Measurements from ENCODE around the gene SNORC.
A peak's percentile ranks its signal among the peaks of the same experiment; 100 is the strongest.

The SNORC gene

DNA sequence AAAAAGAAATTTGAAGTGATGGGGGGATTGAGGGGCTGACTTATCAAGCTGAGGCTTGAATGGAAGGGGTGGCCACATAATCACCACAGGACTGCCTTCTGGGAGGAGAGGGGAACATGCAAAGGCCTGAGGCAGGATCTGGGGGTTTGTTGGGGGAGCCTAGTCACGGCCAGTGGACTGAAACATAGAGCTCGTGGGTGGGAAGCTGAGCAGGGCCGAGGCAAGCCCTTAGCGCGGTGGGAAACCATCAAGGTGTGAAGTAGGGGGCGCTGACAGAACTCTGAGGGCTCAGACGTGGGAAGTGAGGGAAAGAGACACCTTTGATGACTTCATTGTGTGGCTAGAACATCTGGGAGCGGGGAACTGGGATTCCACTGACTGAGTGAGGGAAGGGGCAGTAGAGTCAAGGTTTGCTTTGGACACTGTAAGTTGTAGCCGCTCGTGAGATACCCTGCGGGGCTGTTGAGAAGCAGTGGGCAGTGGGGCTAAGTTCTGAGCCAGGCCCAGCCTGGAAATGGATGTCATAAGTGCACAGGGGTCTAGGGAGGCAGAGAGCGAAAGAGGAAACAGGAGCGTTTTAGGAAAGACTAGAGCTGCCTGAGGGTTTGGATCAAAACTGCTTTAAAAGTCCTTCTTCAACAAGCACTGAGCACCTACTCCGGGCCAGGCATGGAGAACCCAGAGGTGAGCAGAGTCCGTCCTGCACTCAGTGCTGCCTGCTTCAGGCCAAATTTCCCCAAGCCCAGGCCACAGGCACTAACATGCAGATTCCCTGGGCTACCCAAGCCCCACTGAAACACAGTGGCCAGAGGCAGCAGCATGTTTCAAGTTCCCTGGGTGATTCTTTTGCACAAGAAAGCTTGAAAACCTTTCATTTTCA is 686 bp upstream of the SNORC start:
- no peak for DNase-seq (ENCODE audit: low spot score)

DNA sequence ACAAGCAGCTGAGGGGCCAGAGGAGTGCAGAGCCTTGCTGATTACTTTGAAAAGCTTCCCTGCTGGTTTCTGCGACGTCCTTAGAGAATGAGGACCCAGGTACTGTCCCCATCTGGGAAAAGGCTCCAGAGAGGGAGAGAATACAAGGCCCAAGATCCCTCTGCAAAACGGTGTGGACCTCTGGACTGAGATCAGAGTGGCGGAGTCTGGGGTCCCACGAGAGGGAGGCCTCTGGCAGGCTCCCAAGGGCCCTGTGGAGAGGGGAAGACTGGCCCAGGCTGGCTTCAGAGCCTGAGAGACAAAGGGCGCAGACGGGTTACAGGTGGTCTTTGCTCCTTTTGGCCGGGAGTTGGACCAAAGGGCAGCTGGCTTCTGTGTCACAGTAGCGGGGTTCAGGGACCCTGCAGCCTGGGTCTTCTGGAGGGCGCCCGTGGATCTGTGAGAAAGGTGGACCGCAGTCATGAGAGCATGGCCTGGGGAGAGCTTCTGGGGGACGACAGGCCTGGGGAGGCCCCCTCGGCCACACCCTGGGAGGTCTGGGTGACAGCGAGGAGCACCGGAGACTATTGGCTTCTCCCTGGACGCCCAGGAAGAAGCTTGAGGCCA is 805 bp downstream of the SNORC start:
- DNase-seq (ENCODE audit: low spot score) = no peak

DNA sequence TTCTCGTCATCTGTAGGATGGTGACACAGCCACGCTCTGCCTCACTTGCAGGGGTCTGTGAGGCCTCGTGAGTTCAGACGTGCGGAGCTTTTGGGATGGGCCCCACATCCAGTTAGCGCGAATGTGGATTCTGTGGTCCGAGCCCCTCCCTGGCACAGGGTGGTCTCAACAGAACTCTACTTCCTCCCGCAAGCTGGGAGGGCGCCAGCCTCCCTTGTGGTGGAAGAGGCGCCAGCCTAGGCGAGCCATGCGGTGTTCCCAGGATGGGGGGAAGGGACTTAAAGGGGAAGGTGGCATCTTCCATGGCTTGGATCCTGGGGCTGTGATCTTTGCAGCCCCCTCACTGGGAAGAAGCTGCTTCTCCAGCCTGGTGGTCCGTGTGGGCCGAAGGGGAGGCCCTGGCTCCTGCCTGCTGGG is 1.4 kb downstream of the SNORC start:
- DNase-seq (ENCODE audit: low spot score) = no peak

DNA sequence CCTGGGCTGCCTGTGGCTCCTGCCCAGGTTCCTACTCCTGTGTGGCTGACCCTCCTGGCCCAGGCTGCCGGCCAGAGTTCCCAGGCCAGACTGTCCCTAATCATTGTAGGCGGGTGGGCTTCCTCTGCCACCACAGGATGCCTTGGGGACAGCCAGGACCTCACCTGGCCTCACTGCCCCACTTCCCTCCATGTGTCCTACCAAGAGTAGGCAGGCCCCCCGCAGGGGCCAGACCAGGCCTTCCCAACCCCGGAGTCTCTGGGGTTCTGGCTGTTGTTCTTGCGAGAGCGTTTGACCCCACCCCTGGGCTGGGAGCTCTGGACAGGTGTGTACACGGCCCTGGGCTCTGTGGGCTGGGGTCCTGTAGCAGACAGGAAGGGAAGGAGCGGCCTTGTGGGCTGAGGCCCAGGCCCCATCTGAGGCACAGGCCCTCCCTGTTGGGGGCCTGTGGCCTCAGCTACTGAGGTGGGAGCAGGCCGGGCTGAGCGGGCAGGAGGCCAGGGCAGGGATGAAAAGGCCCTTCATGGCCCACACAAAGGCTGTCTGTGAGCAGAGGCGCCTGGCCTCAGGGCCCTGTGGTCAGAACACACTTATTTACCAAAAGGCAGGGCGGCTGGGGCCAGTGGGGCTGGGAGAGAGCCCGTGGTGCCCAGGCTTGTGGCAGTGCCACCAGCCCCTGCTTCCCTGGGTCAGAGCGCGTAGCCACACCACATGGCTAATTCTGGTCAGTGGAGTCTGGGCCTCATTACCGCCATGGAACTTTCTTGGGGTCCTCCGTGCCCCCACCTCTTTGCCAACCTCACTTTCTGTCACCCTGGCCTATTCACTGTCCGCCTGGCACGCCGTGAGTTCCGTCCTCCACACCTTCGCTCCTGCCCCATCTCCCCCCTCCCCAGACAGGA is 2.0 kb downstream of the SNORC start:
- DNase-seq (ENCODE audit: low spot score) = no peak

DNA sequence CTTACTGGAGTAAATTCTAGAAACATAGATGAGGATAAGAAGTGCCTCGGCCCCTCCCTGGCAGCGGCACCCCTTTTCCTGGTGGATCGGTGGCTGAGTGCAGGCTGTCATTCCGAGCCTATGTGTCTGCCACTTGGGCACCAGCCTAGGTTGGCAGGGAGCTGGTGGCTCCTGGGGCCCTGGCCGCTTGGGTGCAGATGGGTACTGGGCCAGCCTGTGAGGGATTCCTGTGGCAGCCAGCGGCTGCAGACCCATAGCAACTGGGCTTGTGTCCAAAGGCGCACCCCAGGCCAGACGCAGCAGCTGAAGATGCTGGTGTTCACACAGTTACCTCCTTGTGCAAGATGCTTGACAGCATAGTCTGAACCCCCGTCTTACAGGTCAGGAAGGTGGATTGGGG is 2.8 kb downstream of the SNORC start:
- no peak for DNase-seq (ENCODE audit: low spot score)

DNA sequence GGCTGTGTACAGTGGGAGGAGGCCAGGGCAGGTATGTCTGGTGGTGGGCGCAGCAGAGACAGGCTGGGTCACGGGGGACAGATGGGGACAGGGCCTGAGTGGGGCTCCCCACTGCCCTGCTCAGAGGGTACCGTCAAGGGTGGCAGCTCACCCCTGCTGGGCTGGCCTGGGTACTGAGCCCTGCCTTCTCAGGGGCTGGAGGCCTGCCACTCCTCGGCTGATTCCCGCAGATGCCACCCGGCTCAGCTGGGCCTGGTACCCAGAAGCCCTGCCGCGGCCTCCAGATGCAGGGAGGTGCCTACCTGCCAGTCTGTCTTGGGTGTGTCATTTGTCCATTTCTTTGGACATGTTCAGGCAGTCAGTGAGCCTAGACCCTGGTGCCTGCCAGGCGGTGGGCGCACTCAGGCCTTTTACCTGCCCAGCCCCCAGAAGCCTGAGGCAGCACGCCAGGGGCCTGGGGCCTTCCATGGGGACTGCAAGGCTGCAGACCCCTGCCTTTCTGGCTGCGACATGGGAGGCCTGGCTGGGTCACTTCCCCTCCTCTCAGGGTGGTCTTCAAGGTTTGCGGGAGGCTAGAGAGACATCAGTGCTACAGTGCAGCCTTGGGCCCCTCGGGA is 3.3 kb downstream of the SNORC start:
- DNase-seq (ENCODE audit: low spot score) = no peak

DNA sequence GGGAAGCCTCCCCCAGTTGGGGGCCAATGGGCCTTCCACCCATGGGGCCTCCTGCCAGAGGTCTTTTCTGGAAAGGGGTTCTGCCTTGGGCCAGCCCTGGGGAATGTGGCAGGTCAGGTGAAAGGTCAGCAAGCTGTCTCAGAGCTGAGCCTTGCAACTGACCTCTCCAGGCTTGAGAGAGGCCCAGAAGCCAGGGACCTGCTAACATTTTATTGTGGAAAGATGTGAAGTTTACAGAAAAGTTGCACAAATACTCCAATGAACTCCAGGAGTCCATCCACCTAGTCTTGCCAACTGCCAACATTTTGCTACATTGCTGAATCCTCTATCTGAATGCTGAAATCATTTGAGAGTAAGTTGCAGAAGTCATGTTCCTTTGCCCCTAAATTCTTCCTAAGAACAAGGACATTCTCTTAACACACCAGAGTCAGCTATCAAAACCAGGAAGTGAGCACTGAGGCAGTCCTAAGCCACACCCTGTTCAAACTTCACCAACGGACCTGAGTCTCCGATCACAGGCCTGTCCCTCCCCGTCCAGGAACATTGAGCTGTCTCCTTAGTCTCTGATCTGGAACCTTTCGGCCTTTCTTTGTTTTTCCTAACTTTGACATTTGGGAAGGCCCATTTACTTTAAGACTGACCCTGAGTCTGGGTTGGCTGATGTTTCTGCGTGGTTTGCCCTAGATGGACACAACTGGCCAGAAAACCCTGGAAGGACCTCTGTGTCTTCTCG is 4.0 kb downstream of the SNORC start:
- DNase-seq (ENCODE audit: low spot score) = no peak

DNA sequence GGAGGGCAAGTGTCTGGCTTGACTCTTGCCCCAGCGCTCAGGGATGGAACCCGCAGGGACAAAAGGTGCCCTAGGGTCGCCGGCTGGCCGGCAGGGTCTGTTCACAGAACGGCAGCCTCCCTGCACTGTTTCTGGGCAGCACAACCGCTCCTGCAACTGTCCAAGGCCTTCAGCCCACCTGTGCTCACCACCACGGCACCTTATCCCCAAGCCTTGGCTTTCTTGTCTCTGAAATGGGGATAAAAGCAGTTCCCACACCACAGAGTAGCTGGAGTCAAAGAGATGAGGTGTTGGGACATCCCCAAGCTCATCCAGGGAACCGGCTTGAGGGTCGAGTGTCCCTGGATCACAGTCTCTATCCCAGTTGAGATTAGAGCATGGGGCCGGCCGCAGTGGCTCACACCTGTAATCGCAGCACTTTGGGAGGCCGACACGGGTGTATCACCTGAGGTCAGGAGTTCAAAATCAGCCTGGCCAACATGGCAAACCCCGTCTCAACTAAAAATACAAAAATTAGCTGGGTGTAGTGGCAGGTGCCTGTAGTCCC is 4.7 kb downstream of the SNORC start:
- DNase-seq (ENCODE audit: low spot score) = no peak

DNA sequence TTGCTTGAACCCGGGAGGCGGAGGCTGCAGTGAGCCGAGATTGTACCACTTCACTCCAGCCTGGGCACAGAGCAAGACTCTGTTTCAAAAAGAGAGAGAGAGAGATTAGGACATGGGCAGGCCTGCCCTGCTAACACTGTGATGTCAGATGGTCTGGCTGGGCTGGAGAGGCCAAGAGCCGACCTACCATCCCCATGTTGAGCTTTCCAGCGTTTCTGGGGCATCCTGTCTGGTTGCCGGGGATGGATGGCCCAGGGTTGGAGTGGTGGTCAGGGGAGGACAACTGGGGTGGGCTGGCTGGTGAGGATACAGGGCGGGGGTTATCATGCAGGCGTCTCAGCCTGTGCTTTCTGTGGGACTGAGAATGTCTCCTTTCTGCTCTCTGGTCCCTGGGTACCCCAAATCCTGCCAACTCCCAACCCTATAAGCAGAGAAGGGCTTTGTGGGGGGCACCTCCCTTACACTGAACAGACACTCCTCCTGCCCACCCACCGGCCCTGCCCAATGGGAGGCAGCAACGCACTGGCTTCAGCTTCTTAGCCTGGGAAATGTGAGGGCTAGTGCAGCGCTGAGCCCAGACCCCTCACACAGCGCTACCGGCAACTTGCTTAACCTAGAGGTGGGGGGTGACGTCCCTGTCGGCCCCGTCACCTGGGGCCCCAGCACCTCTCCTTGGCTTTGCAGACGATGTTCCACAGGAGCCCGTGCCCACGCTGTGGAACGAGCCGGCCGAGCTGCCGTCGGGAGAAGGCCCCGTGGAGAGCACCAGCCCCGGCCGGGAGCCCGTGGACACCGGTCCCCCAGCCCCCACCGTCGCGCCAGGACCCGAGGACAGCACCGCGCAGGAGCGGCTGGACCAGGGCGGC is 5.4 kb downstream of the SNORC start:
- no peak for DNase-seq (ENCODE audit: low spot score)

DNA sequence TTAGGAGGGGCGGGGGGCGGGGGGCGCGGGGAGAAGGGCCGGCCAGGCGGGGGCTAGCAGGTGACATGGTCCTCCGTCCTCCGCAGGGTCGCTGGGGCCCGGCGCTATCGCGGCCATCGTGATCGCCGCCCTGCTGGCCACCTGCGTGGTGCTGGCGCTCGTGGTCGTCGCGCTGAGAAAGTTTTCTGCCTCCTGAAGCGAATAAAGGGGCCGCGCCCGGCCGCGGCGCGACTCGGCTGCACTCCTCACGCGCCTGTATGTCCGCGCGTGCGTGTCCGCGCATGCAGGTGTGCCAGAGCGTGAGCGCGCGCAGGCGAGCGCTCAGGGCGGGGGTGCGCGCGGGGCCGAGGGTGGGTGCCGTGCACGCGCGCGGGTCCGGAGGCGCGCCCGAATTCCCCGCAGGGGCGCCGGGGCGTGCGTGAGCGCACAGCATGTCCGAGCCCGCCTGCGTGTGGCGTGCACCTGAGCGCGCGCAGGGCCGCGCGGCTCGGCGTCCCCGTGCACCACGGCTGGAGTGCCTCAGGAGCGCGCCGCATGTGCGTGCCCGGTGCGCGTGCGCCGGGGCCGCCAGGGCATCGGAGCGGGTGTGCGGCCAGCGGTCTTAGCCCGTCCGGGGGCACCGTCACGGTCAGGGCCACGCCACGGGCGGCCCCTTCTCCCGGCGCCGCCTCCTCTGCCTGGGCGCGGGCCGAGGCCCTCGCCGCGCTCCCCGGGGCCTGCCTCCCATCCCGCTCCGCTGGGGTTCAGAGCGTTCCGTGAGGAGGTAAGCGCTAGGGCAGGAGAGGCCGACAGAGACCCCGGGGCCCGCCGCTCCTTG is 6.3 kb downstream of the SNORC start:
- peak; percentile 57 for DNase-seq (ENCODE audit: low spot score)

DNA sequence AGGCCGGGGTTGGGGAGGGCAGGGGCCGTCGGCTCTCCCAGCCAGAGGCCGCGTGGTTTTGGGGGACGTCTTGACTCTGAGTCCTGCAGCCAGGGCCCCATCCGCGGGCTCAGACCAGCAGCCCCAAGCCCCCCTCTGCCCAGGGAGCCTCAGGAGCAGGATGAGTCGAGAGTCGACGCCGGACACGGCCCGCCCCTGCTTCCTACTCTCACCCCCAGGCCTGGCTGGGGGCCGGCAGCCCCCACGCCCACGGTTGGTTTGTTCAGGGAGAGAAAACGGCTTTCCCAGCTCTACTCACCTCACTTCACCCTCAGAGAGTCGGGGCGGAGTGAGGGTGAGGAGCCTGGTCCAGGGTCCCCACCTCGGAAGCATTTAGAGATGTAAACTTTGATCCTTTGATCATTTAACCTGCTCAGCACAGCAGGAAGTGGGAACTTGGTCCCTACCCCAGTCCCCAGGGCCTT is 6.9 kb downstream of the SNORC start:
- no peak for DNase-seq (ENCODE audit: low spot score)

DNA sequence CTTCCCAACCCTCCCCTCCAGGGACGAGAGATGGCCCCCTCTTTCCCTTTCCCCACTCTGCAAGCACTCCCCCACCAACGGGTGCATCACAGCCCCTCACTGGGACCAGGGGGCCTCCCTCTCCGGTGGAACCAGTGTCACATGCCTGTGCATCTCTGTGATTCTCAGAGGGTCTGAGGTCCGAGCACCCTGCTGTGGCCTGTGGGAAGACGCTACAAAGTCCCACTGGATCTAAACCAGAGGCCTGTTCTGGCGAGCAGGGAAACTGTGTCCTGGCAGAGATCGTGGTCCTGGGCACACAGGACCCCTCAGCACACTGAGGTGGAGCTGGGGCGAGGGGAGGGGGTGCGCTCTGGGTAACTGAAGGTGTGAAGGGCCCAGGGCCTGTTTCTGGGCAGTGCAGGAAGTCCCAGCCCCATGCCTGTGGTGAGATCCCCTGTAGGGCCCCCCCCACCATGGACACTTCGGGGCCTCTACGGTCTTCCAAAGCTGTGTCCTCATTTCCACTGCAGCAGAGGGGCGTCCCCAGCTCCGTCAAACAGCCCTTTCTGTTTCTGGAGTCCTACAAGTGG is 8.0 kb downstream of the SNORC start:
- no peak for DNase-seq (ENCODE audit: low spot score)

DNA sequence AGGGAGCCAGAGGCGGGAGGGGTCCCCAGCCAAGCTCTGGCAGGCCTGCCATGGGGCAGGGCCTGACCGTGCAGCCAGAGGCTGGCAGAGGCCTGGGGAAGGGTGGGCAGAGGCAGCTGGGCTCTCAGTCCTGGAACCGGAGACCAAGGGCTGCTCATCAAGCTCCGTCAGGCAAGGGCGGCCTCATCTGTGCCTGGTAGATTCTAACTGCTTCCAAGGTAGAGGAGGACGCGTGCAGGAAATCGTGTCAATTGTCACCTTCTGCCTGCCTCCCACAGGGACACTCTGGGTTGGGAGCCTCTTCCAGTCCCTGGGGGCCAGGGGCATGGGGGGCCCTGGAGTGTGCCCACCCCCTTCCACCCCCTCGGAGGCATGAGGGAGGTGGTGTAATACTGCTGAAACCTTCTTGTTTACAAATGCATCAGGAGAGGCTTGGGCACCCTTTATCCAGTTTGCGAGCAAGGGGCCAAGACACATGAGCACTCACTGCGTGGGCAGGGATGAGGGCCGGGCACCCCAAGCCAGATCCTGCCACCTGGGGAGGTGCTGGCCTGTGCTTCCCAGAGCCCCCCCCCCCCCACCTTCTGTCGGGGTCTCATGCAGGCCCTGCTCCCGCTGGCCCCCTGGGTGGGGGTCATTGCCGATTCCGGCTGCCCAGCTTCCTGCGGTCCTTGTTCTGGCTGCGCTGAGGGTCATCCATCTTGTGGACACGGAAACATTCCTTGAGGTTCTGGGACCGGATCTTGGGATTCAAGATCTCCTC is 9.0 kb downstream of the SNORC start:
- no peak for DNase-seq (ENCODE audit: low spot score)

DNA sequence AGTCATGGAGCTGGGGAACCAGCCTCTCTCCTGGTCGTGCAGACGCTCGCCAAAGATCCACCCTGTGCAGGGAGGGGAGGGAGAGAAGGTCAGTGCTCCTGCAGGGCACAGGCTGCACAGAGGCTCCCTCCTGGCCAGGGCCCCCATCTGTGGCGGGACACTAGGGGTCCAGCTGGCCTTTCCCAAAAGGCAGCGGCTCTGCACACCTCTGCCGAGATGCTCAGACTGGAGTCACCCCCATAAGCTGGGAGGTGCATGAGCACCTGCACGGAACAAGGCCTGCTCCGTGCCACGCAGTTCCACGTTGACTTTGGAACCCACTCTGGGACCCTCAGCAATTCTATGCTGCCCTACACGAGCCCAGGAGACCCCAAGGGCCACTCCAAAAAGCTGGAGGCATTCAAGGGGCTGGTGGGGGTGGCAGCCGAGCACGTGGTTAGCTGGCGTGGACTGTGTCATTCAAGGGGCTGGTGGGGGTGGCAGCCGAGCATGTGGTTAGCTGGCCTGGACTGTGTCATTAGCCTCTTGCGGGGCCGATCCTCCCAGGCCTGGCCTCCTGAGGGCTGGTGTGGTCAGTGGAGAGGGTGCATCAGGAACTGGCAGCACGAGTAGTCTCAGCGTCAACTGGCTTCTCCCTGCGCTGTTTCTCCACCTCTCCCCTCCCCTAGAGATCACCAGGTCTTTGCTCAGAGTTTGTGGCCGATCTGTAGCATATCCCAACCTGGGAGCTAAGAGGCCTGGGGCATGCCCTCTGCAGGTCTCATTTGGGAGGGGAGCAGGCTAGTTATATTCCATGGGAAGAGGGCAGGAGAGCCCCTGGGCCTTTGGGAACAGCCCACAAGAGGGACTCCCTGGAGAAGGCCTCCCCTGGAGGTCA is 9.8 kb downstream of the SNORC start:
- no peak for DNase-seq (ENCODE audit: low spot score)

DNA sequence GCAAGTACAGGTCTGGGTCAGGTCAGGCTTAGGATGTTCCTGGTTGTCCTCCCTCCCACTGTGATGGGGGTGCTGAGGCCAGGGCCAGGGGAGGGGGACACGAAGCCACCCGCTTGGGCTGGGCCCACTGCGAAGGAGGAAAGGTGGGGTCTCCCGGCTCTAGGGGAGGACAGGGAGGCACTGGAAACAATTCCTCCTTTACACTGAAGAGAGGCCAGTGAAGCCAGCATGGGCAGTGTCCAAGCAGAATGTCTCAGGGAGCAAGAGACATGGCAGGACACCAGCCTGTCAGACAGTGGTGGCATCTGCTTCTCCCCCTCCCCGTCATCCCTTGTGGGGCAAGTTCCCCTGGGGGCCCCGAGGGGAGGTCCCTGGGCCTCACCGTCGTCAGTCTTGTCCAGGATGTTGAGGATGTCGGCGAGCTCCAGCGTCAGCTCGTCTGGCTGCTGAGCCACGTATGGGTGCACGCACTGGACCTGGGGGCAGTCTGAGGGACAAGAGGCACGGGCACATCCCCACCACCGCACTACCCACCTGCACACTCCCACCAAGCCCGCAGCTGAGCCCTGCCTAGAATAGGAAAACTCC is 10.8 kb downstream of the SNORC start:
- no peak for DNase-seq (ENCODE audit: low spot score)

DNA sequence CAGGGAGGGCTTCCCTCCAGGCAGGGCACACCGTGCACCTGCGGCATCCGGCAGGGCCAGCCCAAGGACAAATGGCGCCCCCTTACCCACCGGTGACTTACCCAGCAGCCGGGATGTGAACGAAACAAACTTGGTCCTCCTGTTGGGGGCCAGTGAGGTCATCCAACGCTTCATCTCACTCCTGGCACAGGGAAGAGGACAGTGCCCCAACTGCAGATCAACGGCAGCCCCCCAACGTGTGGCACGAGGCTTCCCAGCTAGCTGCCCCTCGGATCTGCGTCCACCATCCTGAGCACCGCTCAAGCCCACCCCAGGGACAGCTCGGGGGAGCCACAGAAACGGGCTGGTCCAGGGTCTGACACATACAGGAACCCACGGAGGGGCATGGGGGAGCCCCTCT is 12.0 kb downstream of the SNORC start:
- DNase-seq (ENCODE audit: low spot score) = no peak

Data from cerebellar cortex (tissue), 1 donor.